ENCODE results near the gene PCDHA4.

DNA sequence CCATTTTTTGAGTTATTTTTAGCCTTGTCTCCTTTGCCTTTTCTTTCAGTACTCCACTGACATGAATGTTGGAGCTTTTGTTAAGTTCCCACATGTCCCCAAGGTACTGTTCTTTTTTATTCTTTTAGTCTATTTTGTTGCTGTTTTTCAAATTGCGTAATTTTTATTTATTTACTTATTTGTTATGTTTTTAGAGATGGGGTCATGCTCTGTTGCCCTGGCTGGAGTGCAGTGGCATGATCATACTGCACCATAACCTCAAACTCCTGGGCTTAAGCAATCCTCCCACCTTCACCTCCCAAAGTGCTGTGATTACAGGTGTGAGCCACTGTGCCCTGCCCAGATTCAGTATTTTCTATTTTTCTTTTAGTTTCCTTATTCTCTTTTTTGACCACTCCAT is 26.4 kb upstream of the PCDHA4 start:
- TF ChIP-seq REST (IDR thresholded peaks at IDR 0.05; ENCODE audit: low read depth) (no peak), TEAD4 (IDR thresholded peaks at IDR 0.05) (no peak), EP300 (IDR thresholded peaks at IDR 0.05; ENCODE audit: borderline replicate concordance) (no peak)
- TF ChIP-seq, protein P1, sequence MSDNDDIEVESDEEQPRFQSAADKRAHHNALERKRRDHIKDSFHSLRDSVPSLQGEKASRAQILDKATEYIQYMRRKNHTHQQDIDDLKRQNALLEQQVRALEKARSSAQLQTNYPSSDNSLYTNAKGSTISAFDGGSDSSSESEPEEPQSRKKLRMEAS (IDR thresholded peaks at IDR 0.05) = no peak
